GM19397 (cell line): ENCODE measurements around the gene KLHL30.
"Not testable (repeated sequence)": the region's sequence is repeated elsewhere in the genome, so short reads cannot be mapped to it uniquely, and the experiment has no call there.

Experiments
- ATAC-seq: cut with Tn5 transposase; IDR thresholded peaks from one replicate; pipeline ENCODE4 v1.9.1; 2021; ENCODE audit warnings: mild to moderate bottlenecking, moderate library complexity; ENCODE audit not compliant: unreplicated experiment

The KLHL30 gene

DNA sequence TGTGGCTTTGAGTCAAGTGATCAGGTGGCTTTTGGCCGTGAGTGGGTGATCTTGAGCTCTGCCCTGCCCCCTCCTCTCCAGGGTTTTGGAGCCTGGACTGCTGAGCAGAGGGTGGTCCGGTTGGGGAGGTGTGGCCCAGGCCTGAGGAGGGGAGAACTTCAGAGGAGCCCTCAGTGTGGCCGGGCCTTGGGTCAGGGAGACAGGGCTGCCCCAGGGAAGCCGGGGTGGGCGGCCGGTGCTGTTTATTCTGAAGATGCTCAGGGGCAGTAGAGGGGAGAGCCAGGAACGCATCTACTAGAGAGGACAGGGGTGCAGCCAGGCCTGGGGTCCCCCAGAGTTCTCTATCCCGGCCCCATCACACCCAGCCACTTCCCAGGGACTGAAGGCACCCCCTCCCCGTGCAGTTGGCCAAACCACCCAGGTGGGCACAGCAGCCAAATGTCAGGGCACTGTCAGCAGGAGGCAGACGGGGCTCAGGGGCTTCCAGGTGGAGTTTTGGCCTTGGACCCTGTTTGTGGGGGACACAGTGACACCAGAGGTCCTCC is 21.3 kb downstream of the KLHL30 start:
- no peak for ATAC-seq

DNA sequence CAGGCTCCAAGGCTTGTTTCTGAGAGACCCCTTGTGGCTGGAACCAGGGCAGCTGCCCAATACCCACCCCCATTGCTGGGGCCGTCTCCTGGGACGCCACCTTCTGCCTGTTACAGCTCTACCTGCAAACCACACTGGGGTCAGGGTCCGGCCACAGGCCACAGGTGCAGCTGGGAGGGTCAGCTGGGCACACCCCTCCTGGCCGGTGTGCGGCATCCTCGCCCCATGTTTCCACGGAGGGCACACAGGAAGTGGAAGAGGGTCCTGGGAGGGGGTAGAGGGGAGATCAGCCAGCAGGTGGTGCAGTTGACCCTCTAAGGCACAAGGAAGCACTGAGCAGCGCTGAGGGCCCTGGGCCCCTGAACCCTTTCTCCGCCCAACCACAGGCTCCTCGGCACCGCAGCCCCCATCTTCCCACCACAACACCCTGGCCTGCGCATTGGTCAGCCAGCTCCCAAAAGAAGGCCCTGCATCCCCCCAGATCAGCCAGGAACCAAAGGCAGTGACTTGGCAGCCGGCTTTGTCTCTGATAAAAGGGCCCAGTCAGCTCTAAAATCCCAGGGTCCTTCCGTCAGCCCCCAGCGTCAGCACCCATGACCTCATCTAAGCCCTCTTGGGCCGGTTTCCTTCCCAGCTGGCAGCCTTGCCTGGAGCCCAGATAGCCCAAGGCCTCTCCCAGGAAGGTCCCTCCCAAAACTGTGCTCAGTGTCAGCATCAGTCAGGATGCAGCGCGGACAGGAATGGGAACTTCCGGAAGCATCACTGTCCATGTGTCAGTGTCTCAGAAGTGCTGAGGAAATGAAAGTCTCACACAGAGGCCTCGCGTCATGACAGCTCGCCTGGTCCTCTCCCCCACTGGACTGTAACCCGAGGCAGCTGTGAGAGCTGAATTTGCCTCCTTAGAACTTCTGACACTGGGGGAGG is 22.0 kb downstream of the KLHL30 start:
- ATAC-seq, result no peak

DNA sequence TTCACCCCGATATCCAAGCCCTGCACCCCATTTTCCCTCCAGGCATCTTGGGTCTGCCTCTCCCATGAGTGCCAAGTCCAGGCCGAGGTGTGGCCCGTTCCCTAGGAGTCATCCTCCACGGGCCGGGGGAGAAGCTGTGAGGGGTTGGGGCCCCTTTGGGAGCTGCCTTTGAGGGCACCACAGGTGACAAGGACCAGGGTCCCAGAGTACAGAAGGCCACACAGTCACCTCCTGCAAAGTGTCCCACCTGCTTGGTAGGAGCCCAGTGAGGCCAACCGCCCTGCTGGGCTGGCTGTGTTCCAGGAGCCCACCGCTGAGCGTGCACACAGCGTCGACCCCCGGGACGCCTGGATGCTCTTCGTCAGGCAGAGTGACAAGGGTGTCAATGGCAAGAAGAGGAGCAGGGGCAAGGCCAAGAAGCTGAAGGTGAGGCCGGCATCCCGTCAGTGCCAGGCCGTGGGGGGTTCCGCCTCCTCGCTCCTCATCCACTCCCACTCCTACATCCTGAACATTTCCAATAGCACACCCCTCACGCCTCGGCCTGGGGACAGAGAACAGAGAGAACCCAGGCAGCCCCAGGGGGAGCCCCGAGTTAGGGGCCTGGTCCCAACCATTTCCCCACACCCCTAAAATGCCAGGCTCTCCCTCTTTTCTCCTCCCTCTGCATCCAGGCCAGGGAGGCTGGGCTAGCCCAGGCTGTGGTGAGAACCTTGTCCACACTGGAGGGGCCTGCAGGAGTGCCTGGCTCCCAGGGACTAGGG is 23.0 kb downstream of the KLHL30 start:
- ATAC-seq, result no peak

DNA sequence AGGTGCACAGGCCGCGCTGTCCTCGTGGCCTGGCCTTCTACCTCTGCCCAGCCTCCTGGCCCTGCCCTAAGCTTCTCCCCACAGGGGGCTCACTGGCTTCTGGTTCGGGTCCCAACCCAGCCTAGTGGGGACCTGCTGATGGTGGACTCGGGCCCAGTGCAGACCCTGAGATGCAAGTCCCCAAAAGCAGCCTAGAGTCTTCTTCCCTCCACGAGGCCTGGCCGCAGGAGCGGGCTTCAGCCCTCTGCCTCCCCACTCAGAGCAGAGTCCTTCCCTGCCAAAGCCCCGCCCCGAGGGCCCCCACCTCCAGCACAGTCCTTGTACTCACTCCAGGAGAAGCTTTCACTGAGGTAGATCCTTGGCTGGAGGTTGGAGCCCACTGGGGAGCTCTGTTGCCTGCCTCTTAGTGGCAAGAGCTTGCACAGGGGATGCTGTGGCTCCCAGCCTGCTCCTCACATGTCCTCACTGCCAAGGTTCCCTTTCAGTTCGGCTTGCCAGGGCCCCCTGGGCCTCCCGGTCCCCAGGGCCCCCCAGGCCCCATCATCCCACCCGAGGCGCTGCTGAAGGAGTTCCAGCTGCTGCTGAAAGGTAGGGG is 23.9 kb downstream of the KLHL30 start:
- ATAC-seq, result no peak

DNA sequence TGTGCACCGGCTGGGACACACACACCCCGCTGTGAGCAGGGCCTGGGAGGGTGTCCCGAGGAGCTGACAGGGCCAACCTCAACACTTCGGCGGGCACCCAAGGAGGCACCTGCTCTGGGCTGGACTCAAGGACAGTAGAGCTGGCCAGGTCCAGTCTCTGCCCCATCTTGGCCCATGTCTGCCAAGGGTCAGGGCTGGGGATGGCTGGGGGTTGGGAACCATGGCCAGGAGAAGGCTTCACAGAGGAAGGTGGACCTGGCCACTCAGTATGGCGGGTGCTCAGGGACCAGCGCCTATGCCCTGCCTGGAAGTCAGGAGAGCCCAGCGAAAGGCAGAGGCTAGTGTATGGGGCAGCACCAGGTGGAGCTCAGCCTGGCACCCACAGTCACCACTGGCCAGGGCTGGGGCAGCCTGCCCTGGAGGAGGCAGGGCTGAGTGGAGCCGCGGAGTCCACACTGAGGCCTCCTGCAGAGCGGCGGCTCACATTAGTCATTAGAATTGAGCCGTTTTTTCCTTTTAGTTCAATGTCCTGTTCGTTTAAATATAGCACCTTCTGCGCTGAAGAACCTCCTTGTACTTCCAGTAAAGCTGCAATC is 24.5 kb downstream of the KLHL30 start:
- ATAC-seq, result no peak

DNA sequence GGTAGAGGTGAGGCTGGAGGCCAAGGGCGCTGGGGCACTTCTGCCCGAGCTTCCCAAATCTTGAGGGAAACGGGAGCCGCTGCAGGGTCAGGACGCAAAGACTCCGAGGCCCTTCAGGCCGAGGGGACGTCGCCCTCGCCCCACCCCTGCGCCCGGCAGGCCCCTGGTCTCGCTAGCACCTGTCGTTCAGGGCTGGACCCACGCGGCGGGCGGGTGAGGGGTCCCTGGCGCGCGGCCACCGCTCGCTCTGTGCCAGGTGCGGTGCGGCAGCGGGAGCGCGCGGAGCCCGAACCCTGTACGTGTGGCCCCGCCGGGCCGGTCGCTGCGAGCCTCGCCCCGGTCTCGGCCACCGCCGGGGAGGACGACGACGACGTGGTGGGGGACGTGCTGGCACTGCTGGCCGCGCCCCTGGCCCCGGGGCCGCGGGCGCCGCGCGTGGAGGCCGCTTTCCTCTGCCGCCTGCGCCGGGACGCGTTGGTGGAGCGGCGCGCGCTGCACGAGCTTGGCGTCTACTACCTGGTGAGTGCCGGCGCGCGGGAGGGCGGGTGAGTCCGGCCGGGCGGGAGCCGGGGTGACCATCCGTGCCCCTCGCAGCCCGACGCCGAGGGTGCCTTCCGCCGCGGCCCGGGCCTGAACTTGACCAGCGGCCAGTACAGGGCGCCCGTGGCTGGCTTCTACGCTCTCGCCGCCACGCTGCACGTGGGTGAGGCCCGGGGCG is 25.2 kb downstream of the KLHL30 start:
- no peak for ATAC-seq

DNA sequence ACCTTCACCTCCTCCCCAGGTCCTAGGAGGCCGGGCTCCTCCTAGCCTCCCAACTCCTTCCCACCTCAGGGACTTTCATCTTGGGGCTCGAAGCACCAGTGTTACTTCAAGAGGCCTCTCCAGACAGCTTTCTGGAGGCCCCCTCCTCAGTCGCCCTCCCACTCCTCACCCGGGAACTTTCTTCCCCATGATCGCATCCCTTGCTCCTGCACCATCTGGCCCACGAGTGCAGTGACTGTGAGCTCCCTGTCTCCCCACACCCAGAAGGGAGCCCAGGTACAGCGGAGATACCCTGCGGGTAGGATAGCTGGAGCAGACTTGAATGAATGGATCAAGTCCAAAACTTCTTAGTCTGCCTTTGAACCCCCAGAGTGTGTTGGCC is 26.4 kb downstream of the KLHL30 start:
- ATAC-seq, result no peak

DNA sequence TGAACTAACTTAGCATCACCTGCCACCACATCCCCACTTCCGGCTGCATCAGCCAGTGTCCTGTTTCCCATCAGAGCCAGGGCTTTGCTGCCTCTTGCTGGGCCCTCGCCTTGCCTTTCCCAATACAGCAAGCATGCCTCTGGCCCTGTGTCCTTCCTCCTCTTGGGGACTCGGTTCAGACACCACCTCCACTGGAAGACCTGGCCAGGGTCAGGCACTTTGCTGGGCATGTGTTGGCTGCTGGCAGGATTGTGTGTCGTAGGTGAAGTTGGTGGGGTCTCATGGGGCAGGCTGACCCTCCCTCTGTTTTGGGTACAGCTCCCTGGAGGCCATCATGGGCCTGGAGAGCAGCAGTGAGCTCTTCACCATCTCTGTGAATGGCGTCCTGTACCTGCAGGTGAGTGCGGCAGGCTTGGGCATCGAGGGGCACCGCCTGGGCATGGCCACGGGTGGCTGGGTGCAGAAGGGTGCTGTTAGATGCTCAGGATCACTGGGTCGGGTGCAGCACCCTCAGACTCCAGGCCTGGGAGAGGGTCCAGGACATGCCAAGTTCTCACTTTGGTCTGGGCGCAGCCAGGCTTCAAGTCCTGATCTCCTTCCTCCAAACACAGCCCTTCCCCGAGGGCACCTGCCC is 26.9 kb downstream of the KLHL30 start:
- ATAC-seq, result no peak

DNA sequence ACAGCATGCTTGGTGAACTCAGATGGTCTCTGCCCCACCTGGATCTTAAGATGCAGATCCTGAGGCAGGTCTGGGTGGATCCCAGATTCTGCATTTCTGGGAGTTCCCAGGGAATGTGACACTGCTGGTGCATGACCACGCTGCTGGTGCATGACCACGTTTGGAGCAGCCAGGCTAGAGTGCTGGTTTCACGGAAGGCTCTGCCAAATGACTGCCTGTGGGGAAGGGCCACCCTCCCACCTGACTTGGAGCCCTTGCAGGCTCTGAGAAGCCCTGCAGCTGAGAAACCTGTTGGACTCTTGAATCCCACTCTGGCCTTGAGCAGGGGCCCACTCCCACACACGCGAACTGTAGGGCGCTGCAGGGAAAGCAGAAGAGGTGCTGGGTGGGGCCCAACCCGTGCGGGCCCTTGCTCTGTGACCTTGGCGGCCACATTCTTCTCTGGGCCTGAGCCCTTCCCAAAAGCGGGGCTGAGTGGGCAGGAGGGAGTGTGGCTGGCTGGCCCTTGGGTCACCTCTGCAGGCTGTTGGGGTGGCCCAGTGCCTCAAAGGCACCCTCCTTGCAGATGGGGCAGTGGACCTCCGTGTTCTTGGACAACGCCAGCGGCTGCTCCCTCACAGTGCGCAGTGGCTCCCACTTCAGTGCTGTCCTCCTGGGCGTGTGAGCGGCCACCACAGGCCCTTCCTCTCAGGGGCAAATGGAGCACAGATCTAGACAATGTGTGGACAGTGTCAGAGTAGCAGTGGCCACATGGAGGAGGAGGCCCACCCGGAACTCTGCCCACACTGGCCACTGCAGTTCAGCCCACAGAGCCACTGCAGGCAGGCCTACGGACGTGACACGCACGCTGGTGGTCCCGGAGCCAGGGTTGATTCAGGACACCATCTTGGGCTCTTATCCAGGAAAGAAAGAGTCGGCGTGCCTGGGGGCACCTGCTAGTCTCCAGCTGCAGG is 28.2 kb downstream of the KLHL30 start:
- no peak for ATAC-seq

DNA sequence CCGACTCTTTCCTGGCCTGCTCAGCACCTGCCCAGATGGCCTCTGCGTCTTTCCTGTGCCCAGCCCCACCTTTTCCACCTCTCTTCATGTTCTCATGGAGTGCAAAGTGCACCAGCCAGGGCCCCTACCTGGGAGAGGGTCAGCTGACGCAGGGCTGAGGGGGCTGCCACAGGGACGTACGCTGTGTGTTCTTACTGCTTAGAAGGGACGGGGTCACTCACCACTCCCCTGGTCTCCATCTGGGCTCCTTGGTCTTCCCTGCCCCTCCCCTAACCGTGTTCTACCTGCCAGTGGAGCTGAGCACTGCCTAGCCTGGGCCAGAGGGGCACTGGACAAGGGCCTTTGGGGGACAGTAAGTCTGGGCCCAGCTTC is 28.9 kb downstream of the KLHL30 start:
- no peak for ATAC-seq

DNA sequence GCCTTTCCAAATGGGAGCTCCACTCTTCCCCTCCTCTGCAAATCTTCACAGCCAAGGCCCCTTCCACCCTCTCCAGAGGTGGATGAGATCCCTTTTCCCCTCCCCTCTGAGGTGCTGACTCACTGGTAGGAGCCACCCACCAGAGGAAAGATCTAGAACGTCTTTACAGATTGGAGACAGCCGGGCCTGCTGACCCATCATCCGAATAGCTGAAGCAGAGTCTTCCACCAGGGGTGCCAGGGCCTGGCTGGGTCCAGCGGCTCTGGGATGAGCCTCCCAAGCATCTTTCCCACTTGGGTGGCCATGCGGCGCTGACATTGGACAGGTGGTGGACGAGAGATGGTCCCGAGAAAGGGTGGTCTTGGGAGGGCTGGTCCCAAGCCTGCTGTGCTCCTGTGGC is 29.3 kb downstream of the KLHL30 start:
- no peak for ATAC-seq

DNA sequence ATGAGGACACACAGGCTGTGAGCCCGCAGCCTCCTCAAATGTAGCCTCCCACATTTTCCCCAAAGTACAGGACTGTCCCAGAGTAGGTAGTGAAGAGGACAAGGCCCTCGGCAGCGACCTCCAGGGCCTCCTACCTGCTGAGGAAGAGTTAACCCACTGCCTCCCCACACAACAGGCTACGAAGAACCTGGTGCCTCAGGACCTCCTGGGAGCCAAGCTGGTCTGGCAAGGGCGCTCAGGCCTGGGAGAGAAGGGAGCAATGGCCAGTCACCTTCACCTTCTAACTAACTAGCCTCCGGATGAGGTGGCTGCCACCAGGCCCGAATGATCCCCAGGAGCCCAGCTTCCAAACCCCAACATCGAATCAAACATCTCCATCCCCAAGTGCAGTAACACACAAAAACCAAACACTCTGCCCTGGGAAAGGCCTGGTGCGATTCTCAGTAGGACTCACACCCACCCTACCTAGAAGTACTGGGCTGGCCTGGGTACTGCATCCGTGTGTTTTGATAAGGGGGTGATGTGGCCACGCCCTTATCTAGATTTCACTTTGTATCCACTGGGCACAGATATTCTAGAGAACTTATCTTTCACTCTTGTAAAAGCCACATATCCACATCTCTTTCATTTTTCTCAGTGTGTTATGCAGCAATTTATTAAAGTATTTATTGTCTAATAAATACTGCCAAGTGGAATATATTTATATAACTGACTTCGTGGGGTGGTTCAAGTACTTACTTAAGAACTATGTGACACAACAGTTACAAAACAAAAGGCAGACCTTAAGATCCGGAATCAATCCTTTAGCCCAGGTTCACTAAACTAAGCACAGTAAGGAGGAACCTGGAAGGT is 30.0 kb downstream of the KLHL30 start:
- no peak for ATAC-seq

DNA sequence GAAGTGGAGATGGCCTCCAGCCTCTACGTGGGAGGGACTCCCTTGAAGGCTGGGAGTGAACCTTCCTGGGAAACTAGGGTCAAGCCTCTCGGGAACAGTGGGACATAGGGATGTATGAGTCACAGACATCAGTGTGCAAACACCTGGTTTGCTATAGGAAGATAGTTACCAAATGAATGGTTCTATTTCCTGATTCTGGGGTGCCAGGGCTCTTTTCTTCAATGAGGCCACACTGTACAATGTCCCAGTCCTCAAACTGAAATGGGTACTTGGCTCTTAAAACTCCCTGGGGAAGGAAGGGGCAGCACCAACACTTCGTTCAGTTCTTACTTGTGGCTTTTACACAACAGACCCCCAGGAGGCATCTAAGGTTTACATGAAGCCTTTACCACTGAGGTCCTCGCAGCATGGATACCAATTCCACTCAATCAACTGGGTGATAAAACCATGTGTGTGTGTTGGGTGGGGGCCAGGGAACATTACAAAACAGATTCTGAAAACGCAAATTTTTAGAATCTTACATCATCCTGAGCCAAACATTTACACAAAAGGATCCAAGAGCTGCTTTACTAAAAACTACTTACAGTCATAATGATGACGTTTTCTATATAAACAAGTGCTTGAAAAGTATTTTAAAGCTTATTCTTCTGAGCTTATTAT is 30.7 kb downstream of the KLHL30 start:
- ATAC-seq, result no peak

DNA sequence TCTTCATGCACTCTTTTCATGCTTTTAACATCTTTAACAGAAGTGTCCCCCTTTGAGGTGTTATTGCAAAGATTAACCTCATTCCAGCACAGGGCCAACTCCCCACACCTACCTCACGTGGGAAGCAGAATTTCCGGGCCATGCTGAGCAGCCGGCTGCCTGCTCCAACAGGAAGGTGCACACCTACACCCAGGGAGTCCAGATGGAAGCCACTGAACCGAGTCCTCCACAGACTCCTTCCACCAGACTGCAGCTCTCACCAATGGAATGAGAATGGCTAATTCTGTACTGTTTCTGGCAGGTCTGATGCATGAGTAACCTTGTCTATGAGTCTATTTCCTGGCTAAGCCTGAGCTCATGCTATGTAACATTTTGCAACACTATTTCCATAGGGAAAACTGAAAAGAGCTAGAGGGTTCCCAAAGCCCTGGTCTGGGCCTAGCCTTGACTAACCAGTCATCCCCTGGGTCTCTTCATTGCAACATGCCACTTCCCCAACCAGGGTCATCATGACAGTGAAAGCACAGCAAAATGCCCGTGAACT is 31.3 kb downstream of the KLHL30 start:
- no peak for ATAC-seq

DNA sequence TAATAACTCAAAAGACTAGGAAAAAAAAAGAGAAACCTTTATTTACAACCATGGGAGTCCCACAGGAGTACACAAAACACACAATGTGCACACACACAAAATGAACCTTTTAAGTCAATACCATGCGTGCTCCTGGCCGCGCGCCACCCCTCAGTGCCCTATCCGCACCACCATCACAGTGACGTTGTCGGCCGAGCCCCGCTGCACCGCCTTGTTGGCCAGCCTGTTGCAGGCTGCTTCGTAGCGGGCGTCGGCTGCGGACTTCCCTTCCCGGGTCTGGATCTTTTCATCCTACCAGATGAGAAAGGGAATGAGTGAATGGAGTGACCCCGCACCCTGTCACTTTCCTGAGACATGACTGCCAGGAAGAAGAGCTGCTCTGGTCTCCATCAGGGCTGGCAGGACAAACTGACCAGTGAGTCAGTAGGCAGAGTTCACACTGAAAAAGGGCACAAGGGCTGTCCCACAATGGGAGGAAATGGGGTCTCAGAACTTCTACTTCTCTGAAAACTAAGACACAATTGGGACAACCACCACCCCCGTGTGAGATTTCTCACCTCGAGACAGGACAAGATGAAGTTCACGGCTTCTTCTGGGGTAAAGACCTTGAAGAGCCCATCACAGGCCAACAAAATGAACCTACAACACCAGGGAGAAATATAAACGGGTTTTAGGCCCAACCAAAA is 32.1 kb downstream of the KLHL30 start:
- no peak for ATAC-seq

DNA sequence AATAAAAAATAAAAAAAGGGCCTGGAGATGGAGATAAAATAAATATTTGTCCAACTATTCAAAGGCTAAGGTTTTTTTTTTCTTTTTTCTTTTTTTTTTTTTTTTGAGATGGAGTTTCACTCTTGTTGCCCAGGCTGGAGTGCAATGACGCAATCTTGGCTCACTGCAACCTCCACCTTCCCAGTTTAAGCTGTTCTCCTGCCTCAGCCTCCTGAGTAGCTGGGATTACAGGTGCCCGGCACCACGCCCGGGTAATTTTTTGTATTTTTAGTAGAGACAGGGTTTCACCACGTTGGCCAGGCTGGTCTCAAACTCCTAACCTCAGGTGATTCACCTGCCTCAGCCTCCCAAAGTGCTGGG is 32.6 kb downstream of the KLHL30 start:
- ATAC-seq, result not testable (repeated sequence)
